Measurements from ENCODE around the gene POMGNT2.

GRCh38 chr3:43117257-43117656, 11.4 kb upstream of the POMGNT2 start:
- TF ChIP-seq POLR2A (IDR thresholded peaks at IDR 0.05; ENCODE audit: low read depth) (no peak), EP300 (IDR thresholded peaks at IDR 0.05) (no peak)

All from esophagus muscularis mucosa (tissue), 2 donors.